Nucleus accumbens (tissue), 56 donors: Measurements from ENCODE around the gene ENAM.

ENCODE experiments used
- DNase-seq, 56 donors: peaks; one replicate each; lab custom pipeline; 2025; lab: John Stamatoyannopoulos, UW

Gene ENAM

GRCh38 chr4:70628444-70628843 lies at the start of gene ENAM:
TSS of gene ENAM (plus strand) at chr4:70628744. CDS start at chr4:70629501, 757 bp downstream.
- DNase-seq = no peak

GRCh38 chr4:70581980-70582379 lies 46.6 kb upstream of the ENAM start:
- no peak for DNase-seq

- DNase-seq = no peak
These were observed 44.4 kb upstream of the ENAM start for GRCh38 chr4:70583952-70584834.

- no peak for DNase-seq
These were observed 41.7 kb upstream of the ENAM start for GRCh38 chr4:70586841-70587240.

GRCh38 chr4:70589785-70590184 lies 38.8 kb upstream of the ENAM start:
- DNase-seq = no peak

- peak in 15 of 56 donors; percentile 1 to 23 (median 9) for DNase-seq
These were observed 36.5 kb upstream of the ENAM start, which contains the start of gene AMBN for GRCh38 chr4:70591955-70592582. TSS of gene AMBN (plus strand) at chr4:70592256. CDS start at chr4:70592359, 103 bp downstream.

GRCh38 chr4:70594196-70594595 lies 34.3 kb upstream of the ENAM start:
- no peak for DNase-seq

GRCh38 chr4:70600305-70600704 lies 28.2 kb upstream of the ENAM start:
- DNase-seq = no peak

- no peak for DNase-seq
These were observed 27.6 kb upstream of the ENAM start for GRCh38 chr4:70600977-70601376.

GRCh38 chr4:70601422-70602039 lies 27.0 kb upstream of the ENAM start:
- peak in 37 of 56 donors; percentile 0 to 51 (median 8) for DNase-seq

GRCh38 chr4:70603856-70604255 lies 24.7 kb upstream of the ENAM start:
- DNase-seq = no peak

- DNase-seq = no peak
These were observed 22.1 kb upstream of the ENAM start for GRCh38 chr4:70606459-70606858.

- DNase-seq = no peak
These were observed 21.1 kb upstream of the ENAM start for GRCh38 chr4:70607334-70607853.

- DNase-seq = no peak
These were observed 20.2 kb upstream of the ENAM start for GRCh38 chr4:70608324-70608723.

GRCh38 chr4:70613306-70614183 lies 15.0 kb upstream of the ENAM start:
- no peak for DNase-seq

- no peak for DNase-seq
These were observed 14.4 kb upstream of the ENAM start for GRCh38 chr4:70614184-70614555.

GRCh38 chr4:70619288-70619687 lies 9.3 kb upstream of the ENAM start:
- no peak for DNase-seq

- no peak for DNase-seq
These were observed 8.8 kb upstream of the ENAM start for GRCh38 chr4:70619778-70620177.

GRCh38 chr4:70623323-70623722 lies 5.2 kb upstream of the ENAM start:
- DNase-seq = no peak

- DNase-seq = no peak
These were observed 4.2 kb upstream of the ENAM start for GRCh38 chr4:70624226-70624793.
